DMS 273 treated with DMSO at 0.1 percent for 48 hours (cell line): ENCODE data around the gene SAMD10.
"Not testable (repeated sequence)": the region's sequence is repeated elsewhere in the genome, so short reads cannot be mapped to it uniquely, and the experiment has no call there.

Source experiments
- DNase-seq: peaks from one replicate; lab custom pipeline; 2025; lab: John Stamatoyannopoulos, UW

The SAMD10 gene

GRCh38 chr20:63941282-63942081, 38.0 kb downstream of the SAMD10 start:
- no peak for DNase-seq

DNA sequence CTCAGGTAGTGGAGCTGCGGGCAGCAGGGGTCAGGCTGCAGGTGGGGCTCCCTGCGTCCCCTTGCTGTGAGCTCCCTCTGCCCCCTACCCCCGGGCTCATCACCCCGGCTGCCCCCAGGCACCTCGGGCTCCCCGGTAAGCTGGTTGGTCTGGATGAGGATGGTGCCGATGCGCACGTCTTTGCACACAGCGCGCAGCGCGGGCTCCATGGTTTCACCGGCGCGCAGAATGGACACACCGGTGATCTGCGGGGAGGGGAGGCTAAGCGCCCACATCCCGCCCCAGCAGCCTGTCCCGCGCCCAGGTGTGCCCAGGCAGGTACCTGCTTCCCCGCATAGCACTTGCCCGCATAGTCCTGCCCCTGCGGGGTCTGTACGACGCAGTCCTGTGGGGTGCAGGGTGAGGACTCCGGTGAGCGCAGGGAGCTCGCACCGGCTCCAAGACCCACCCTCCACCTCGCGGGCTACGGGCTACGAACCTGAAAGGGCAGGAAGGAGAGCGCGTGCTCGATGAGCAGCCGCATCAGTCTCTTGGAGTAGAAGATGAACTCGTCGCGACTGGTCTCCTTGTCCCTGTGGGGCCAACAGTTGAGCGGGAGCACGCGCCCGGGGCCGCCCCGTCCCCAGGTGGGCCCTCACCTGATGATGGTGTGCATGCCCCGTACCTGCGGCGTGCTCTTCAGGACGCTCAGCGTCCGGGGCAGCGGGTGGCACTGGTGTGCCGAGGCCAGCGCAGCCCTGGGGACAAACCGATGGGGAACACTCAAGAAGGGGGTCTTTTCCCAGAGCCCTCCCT, 38.8 kb downstream of the SAMD10 start:
- no peak for DNase-seq

GRCh38 chr20:63940071-63940471, 39.4 kb downstream of the SAMD10 start:
- no peak for DNase-seq

DNA sequence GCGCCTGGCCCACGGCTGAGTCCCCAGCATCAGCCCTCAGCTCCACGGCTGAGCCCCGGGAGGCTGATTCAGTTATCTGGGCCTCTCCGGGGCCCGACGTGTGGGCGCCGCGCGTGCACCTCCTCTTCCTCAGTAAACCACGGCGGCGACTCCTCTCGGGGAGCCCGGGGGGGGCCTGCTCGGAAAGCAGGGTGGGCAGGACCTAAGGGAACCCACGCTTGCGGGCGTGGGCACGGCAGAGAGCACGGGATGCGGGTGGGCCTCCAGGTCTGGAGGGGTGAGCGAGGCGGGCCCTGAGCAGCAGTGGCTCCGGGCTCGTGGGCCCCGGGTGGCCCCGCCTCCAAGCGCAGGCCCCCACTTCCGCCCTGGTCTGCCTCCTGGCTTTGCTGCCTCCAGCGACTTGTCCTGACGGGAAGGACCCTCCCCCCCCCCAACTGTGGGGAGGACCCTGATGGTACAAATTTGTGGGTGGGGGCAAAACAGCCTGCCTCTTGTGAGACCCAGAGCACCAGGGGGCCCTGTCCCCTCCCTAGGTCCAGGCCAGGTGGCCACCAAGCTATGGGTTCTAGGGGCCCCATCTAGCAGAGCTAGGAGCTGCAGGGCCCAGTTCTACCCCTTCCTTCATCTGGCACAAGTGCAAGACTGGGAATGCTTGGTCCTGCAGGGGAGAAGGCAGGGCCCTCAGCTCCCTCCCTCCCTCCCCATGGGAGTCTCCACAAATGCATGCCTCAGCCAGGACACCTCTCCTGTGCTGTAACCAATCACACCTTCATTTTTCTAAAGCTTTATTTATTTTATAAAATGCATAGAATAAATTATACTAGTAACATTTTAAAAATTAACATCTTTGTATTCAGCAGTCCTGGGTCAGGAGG, 40.1 kb downstream of the SAMD10 start:
- no peak for DNase-seq

DNA sequence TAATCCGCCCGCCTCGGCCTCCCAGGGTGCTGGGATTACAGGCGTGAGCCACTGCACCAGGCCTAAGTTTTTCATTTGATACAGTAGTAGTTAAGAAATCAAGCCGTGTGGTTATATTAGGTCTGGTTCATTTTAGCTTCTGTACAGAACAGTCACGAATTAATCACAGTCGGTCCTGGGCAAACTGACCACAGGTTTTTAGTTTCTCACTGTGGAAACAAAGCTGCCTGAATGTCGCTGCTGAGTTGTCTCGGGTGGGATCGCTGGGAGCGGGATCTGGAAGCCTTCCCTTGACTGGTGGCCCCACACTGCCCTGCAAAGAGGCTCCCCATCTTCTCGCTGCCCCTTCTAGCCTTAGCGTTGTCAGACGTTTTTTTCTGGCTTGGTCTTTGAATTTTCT, 41.8 kb downstream of the SAMD10 start:
- DNase-seq, result no peak

DNA sequence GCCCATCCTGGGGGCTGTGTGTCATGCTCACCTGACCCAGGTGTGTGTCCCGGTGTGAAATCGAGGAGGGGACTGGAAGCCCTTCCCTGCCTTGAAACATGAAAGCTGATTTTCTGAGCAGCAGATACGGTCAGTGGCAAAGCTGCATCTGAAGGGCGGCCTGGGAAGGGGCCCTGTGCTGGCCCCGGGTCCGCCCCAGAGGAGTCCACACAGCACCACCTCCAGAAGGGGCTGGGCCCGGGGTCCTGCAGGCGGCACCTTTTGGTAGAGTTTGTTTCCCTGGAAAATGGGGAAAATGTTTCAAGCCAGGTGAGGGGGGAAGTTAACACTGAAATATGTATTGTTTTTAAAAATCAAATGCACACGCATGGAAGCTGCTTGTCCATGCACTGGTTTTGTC, 44.0 kb downstream of the SAMD10 start:
- DNase-seq, result no peak

- no peak for DNase-seq
Observed at GRCh38 chr20:63934271-63935068, 45.0 kb downstream of the SAMD10 start.

GRCh38 chr20:63933646-63934045, 45.8 kb downstream of the SAMD10 start:
- DNase-seq, result no peak

- DNase-seq, result no peak
Observed at GRCh38 chr20:63932606-63933160, 46.8 kb downstream of the SAMD10 start.

DNA sequence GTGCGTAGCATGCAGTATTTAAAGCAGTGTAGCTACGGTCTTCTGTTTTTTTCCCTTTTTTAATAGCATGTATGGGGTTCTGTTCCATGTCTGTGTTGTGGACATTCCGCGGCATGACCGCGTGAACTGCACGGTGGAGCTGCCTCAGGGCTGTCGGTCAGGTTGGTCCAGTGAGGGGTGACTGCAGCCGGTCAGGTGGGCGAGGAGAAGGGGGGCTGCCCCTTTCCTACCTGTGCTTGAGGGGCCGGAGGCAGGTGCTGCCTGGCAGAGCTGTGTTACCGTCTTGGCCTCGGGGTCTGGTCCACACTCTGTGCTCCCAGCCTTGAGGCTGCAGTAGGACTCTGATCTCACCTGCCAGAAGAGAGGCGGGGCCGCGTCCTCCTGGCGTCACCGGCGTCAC, 47.7 kb downstream of the SAMD10 start:
- DNase-seq, result no peak

GRCh38 chr20:63930971-63931553, 48.4 kb downstream of the SAMD10 start:
- no peak for DNase-seq

GRCh38 chr20:63929473-63929883, 50.0 kb downstream of the SAMD10 start:
- DNase-seq, result not testable (repeated sequence)

- DNase-seq, result no peak
Observed at GRCh38 chr20:63929071-63929470, 50.4 kb downstream of the SAMD10 start.

- DNase-seq, result no peak
Observed at GRCh38 chr20:63926298-63926697, 53.1 kb downstream of the SAMD10 start.

DNA sequence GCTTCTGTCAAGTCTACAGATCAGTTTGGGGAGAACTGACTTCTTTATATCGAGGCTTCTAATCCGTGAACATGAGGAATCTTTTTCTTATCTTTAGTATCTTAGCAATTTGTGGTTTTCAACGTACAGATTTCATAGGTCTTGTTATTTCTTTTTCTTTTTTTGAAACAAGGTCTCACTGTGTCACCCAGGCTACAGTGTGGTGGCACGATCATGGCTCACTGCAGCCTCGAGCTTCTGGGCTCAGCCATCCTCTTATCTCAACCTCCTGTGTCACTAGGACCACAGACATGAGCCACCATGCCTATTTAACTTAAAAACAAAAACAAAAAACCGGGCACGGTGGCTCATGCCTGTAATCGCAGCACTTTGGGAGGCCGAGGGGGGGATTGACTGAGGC, 55.2 kb downstream of the SAMD10 start:
- DNase-seq, result no peak
